ENCODE measurements around the gene KLK3.

DNA sequence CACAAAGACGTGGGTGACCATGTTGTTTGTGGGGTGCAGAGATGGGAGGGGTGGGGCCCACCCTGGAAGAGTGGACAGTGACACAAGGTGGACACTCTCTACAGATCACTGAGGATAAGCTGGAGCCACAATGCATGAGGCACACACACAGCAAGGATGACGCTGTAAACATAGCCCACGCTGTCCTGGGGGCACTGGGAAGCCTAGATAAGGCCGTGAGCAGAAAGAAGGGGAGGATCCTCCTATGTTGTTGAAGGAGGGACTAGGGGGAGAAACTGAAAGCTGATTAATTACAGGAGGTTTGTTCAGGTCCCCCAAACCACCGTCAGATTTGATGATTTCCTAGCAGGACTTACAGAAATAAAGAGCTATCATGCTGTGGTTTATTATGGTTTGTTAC, 24.1 kb downstream of the KLK3 start:
- TF ChIP-seq, protein P1, sequence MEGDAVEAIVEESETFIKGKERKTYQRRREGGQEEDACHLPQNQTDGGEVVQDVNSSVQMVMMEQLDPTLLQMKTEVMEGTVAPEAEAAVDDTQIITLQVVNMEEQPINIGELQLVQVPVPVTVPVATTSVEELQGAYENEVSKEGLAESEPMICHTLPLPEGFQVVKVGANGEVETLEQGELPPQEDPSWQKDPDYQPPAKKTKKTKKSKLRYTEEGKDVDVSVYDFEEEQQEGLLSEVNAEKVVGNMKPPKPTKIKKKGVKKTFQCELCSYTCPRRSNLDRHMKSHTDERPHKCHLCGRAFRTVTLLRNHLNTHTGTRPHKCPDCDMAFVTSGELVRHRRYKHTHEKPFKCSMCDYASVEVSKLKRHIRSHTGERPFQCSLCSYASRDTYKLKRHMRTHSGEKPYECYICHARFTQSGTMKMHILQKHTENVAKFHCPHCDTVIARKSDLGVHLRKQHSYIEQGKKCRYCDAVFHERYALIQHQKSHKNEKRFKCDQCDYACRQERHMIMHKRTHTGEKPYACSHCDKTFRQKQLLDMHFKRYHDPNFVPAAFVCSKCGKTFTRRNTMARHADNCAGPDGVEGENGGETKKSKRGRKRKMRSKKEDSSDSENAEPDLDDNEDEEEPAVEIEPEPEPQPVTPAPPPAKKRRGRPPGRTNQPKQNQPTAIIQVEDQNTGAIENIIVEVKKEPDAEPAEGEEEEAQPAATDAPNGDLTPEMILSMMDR (IDR thresholded peaks at IDR 0.05; ENCODE audit: insufficient read depth, low read length, poor library complexity, severe bottlenecking) = no peak
- no peak for TF ChIP-seq EZH2phosphoT487 (conservative IDR thresholded peaks at IDR 0.05; ENCODE audit: low read length)
